RWPE1 (cell line): ENCODE measurements around the gene SLC16A1.
"Not testable (repeated sequence)": the region's sequence is repeated elsewhere in the genome, so short reads cannot be mapped to it uniquely, and the experiment has no call there.

Experiments used
- CTCF ChIA-PET: fragments of 350-600 bp; sonication (Branson Sonifier 250); formaldehyde crosslinking; extraction: SDS; loops from one replicate; lab custom pipeline; 2021; lab: Yijun Ruan, JAX
- POLR2A ChIA-PET: fragments of 400-600 bp; formaldehyde crosslinking; extraction: SDS; loops from one replicate; lab custom pipeline; 2020; ENCODE audit warnings: antibody characterized with exemption; ENCODE audit not compliant: low non-redundant PET; lab: Yijun Ruan, JAX
- DNase-seq: peaks from one replicate; pipeline ENCODE4 v3.0.0; 2012; ENCODE audit warnings: low spot score
- H3K27ac ChIP-seq: fragments of 450-650 bp; 2 replicates; pipeline ENCODE4 v1.5.1; 2017
- CTCF ChIP-seq: fragments of 450-650 bp; conservative IDR thresholded peaks from 2 replicates; pipeline ENCODE4 v1.5.1; 2017; ENCODE audit warnings: low read depth, mild to moderate bottlenecking

The SLC16A1 gene

GRCh38 chr1:112955773-112956543 is at the start of gene SLC16A1:
Gene SLC16A1 (minus strand): TSS chr1:112956196. CDS start chr1:112929308, 26,888 bp downstream.
- peak; percentile 92 for DNase-seq
- peak within 1 kb of the TSS; percentile 93 for H3K27ac ChIP-seq
- ChIA-PET POLR2A (interaction anchor here (0.8 to 1.3 kb wide), 4 partner anchors 20 to 89 kb away, joined by 3 to 8 read pairs (median 4); no protein-coding TSS in a partner anchor), CTCF (interaction anchor here (0.5 to 1.0 kb wide), 2 partner anchors 146 to 965 kb away, joined by 3 read pairs; no protein-coding TSS in a partner anchor)
- peak; percentile 27 for TF ChIP-seq CTCF

- no peak overlapping the region for H3K27ac ChIP-seq
- ChIA-PET CTCF (interaction anchor here (0.6 kb wide), 1 partner anchor 23 kb away, joined by 3 read pairs; no protein-coding TSS in a partner anchor), POLR2A (no interaction called here)
- TF ChIP-seq CTCF, result no peak
- DNase-seq, result no peak
Measured at GRCh38 chr1:113003751-113004690, 48.0 kb upstream of the SLC16A1 start.

GRCh38 chr1:113002297-113002696 is 46.3 kb upstream of the SLC16A1 start:
- no peak for TF ChIP-seq CTCF
- no peak overlapping the region for H3K27ac ChIP-seq
- ChIA-PET CTCF (no interaction called here), POLR2A (no interaction called here)
- no peak for DNase-seq

GRCh38 chr1:112998592-112999235 is 42.7 kb upstream of the SLC16A1 start:
- no peak overlapping the region for H3K27ac ChIP-seq
- no peak for DNase-seq
- ChIA-PET CTCF (no interaction called here), POLR2A (no interaction called here)
- no peak for TF ChIP-seq CTCF

GRCh38 chr1:112997781-112998180 is 41.8 kb upstream of the SLC16A1 start:
- no peak for DNase-seq
- CTCF ChIA-PET, result no interaction called here
- POLR2A ChIA-PET, result no interaction called here
- TF ChIP-seq CTCF, result no peak
- H3K27ac ChIP-seq, result no peak overlapping the region

- CTCF ChIA-PET, result no interaction called here
- no peak for TF ChIP-seq CTCF
- DNase-seq, result peak; percentile 20
- POLR2A ChIA-PET, result no interaction called here
- no peak overlapping the region for H3K27ac ChIP-seq
Measured at GRCh38 chr1:112995890-112996289, 39.9 kb upstream of the SLC16A1 start.

- POLR2A ChIA-PET, DNase-seq, CTCF ChIA-PET: not testable (repeated sequence)
- H3K27ac ChIP-seq, result peak overlapping the region; percentile 49; the same call in 1 of the 2 replicates
Measured at GRCh38 chr1:112995021-112995420, 39.0 kb upstream of the SLC16A1 start.
